Measurements from ENCODE around the gene ASS1.

GRCh38 chr9:130405657-130406257, 39.0 kb upstream of the ASS1 start:
- TF ChIP-seq CTCF (conservative IDR thresholded peaks at IDR 0.05) (no peak), ZFX (IDR thresholded peaks at IDR 0.05) (no peak)

Data from C4-2B (cell line).